IMR-90 (cell line): ENCODE results near the gene NR1I3. TPM values are rescaled to one million over a fixed set of nuclear protein-coding genes. Genes with fewer than 3 reads are reported as not detected.

Experiments
- ATAC-seq: fragments of 200-7000 bp; cut with Tn5 transposase; 2 replicates; pipeline ENCODE4 v1.9.1; 2020; ENCODE audit warnings: low read depth, mild to moderate bottlenecking, moderate library complexity
- BruUV-seq: library from RNA; stranded (reverse); fragments of 400-500 nt; replicated peaks from 2 replicates; lab custom pipeline; 2021; lab: Mats Ljungman, UMichigan
- CTCF ChIA-PET: fragments of 300-600 bp; formaldehyde crosslinking; extraction: SDS; loops from one replicate; lab custom pipeline; 2021; ENCODE audit warnings: antibody characterized with exemption; lab: Yijun Ruan, JAX
- POLR2A ChIA-PET: fragments of 300-600 bp; sonication (Branson Sonifier 250); formaldehyde crosslinking; loops from one replicate; lab custom pipeline; 2022; ENCODE audit warnings: antibody characterized with exemption; ENCODE audit not compliant: unreplicated experiment; lab: Charles Lee
- DNase-seq: peaks from one replicate; pipeline ENCODE4 v3.0.0; 2013
- H2AFZ ChIP-seq: replicated peaks from 2 replicates; pipeline ENCODE3; 2013; ENCODE audit warnings: low read length, mild to moderate bottlenecking; ENCODE audit not compliant: poor library complexity
- H2AK5ac ChIP-seq: 2 replicates; pipeline ENCODE4 v1.6.1; 2013; ENCODE audit warnings: low read depth, low read length, inconsistent platforms
- H2AK9ac ChIP-seq: replicated peaks from 2 replicates; pipeline ENCODE3; 2013; ENCODE audit warnings: mild to moderate bottlenecking, low read depth, low read length, moderate library complexity; ENCODE audit not compliant: poor library complexity
- H2BK120ac ChIP-seq: 2 replicates; pipeline ENCODE4 v1.6.1; 2013; ENCODE audit warnings: low read depth, low read length, inconsistent platforms
- H2BK15ac ChIP-seq: 3 replicates; pipeline ENCODE4 v1.6.1; 2013; ENCODE audit warnings: low read depth, low read length, inconsistent platforms
- H2BK20ac ChIP-seq: 2 replicates; pipeline ENCODE4 v1.6.1; 2013; ENCODE audit warnings: low read depth, mild to moderate bottlenecking, inconsistent platforms, low read length, moderate library complexity
- H2BK5ac ChIP-seq: 2 replicates; pipeline ENCODE4 v1.6.1; 2013; ENCODE audit warnings: mild to moderate bottlenecking, low read depth, low read length, inconsistent platforms; ENCODE audit not compliant: poor library complexity, severe bottlenecking
- H3K14ac ChIP-seq: replicated peaks from 2 replicates; pipeline ENCODE4 v1.6.1; 2013; ENCODE audit warnings: low read depth, low read length, inconsistent platforms
- H3K18ac ChIP-seq: 2 replicates; pipeline ENCODE4 v1.6.1; 2013; ENCODE audit warnings: low read depth, low read length, control low read depth
- H3K23ac ChIP-seq: 2 replicates; pipeline ENCODE4 v1.6.1; 2013; ENCODE audit warnings: low read depth, low read length, inconsistent platforms
- H3K27ac ChIP-seq: 2 replicates; pipeline ENCODE4 v1.5.1; 2013; ENCODE audit warnings: mild to moderate bottlenecking, control low read depth, low read length; ENCODE audit not compliant: insufficient read depth
- H3K27me3 ChIP-seq: 2 replicates; pipeline ENCODE4 v1.6.1; 2013; ENCODE audit warnings: low read length; ENCODE audit not compliant: control insufficient read depth, insufficient read depth
- H3K36me3 ChIP-seq: 2 replicates; pipeline ENCODE4 v1.6.1; 2013; ENCODE audit warnings: low read length, mixed read lengths; ENCODE audit not compliant: control insufficient read depth, insufficient read depth
- H3K4ac ChIP-seq: 2 replicates; pipeline ENCODE4 v1.6.1; 2013; ENCODE audit warnings: low read depth, low read length, inconsistent platforms
- H3K4me1 ChIP-seq: 2 replicates; pipeline ENCODE4 v1.6.1; 2013; ENCODE audit warnings: low read length, mixed read lengths; ENCODE audit not compliant: control insufficient read depth, insufficient read depth
- H3K4me2 ChIP-seq: 2 replicates; pipeline ENCODE4 v1.6.1; 2013; ENCODE audit warnings: low read depth, mild to moderate bottlenecking, control low read depth, low read length, moderate library complexity
- H3K4me3 ChIP-seq: 2 replicates; pipeline ENCODE4 v1.5.1; 2013; ENCODE audit warnings: low read depth, mild to moderate bottlenecking, control low read depth, low read length, moderate library complexity; ENCODE audit not compliant: insufficient read depth
- H3K56ac ChIP-seq: 2 replicates; pipeline ENCODE4 v1.6.1; 2013; ENCODE audit warnings: low read length, inconsistent platforms; ENCODE audit not compliant: insufficient read depth; ENCODE audit errors: extremely low read depth
- H3K79me1 ChIP-seq, 2 experiments: 2 replicates each; pipeline ENCODE4 v1.6.1; 2013; ENCODE audit warnings: low read length in 2 of 2, inconsistent platforms in 1 of 2, low read depth in 1 of 2
- H3K9ac ChIP-seq: 2 replicates; pipeline ENCODE4 v1.6.1; 2013; ENCODE audit warnings: low read depth, low read length, control low read depth
- H3K9me1 ChIP-seq: 2 replicates; pipeline ENCODE4 v1.6.1; 2013; ENCODE audit warnings: low read length, inconsistent platforms; ENCODE audit not compliant: insufficient read depth
- H3K9me3 ChIP-seq: 2 replicates; pipeline ENCODE4 v1.6.1; 2013; ENCODE audit warnings: low read length; ENCODE audit not compliant: control insufficient read depth, insufficient read depth
- H4K20me1 ChIP-seq: 2 replicates; pipeline ENCODE4 v1.6.1; 2013; ENCODE audit warnings: low read length, inconsistent platforms; ENCODE audit not compliant: insufficient read depth
- H4K5ac ChIP-seq: 2 replicates; pipeline ENCODE4 v1.6.1; 2013; ENCODE audit warnings: mild to moderate bottlenecking, low read depth, low read length, control low read depth
- H4K8ac ChIP-seq, 2 experiments: 2 replicates each; pipeline ENCODE4 v1.6.1; 2013; ENCODE audit warnings: low read depth in 2 of 2, low read length in 2 of 2, control low read depth in 1 of 2, inconsistent platforms in 1 of 2
- H4K91ac ChIP-seq: 2 replicates; pipeline ENCODE4 v1.6.1; 2013; ENCODE audit warnings: low read depth, low read length, inconsistent platforms; ENCODE audit not compliant: insufficient read depth
- CEBPB ChIP-seq: IDR thresholded peaks from 2 replicates; pipeline ENCODE4 v1.6.1; 2012; ENCODE audit warnings: low read depth, low read length, improper control_type of control experiment
- POLR2A ChIP-seq: IDR thresholded peaks from 2 replicates; pipeline ENCODE4 v1.6.1; 2012; ENCODE audit warnings: mild to moderate bottlenecking, low read depth, low read length
- USF2 ChIP-seq: fragments of 150-350 bp; IDR thresholded peaks from 2 replicates; pipeline ENCODE4 v1.6.1; 2017; ENCODE audit warnings: mild to moderate bottlenecking, antibody characterized with exemption, low read length, low read depth
- WGBS, 2 experiments: methylation state at CpG; one replicate each; pipeline versions ENCODE4 v1.1.5 to v1.1.7; 2013; ENCODE audit warnings: missing lambda C conversion rate in 2 of 2; ENCODE audit not compliant: insufficient read length in 1 of 2; ENCODE audit errors: extremely low coverage in 2 of 2; 5-methylcytosine and 5-hydroxymethylcytosine counted together
- dilution Hi-C: fragments of 300-500 bp; cut with HindIII; formaldehyde crosslinking; loops from one replicate; pipeline ENCODE4 v1.14.3; 2018; ENCODE audit warnings: low sequenced_read_pairs; ENCODE audit not compliant: unreplicated experiment
- in situ Hi-C: fragments of 300-500 bp; cut with MboI; formaldehyde crosslinking; loops from 3 replicates; pipeline ENCODE4 v1.14.3; 2019; ENCODE audit warnings: low sequenced_read_pairs, inconsistent platforms, mixed read lengths
- intact Hi-C: fragments of 100-400 bp; cut with micrococcal nuclease; formaldehyde crosslinking; loops from 2 replicates; pipeline ENCODE4 v1.10.0; 2022
- polyA plus RNA-seq, 3 experiments: library from polyadenylated mRNA; depleted of rRNA; stranded (reverse); fragments of >200 nt; gene quantifications; 2 replicates each; pipeline ENCODE4 v1.2.3, GENCODE V29; 2012; ENCODE audit warnings: low replicate concordance in 1 of 3
- total RNA-seq: library from RNA; depleted of rRNA; stranded (reverse); fragments of >200 nt; gene quantifications from 2 replicates; pipeline ENCODE4 v1.2.3, GENCODE V29; 2012

The NR1I3 gene
- total and polyA plus RNA-seq, 2 of the 4 experiments (the other 2 are of a cell fraction) = not detected

GRCh38 chr1:161216945-161217712 is 20.9 kb downstream of the NR1I3 start:
- H3K9ac ChIP-seq = peak overlapping the region; percentile 18; the same call in 1 of the 2 replicates
- H2AK5ac ChIP-seq = no peak overlapping the region
- DNase-seq = peak; percentile 86
- H2BK5ac ChIP-seq = peak overlapping the region; percentile 59
- peak overlapping the region; percentile 4; the same call in 1 of the 2 replicates for H3K4me2 ChIP-seq
- H3K9me1 ChIP-seq = peaks cover 14% of the 10 kb centered on the region
- no peaks in the 10 kb centered on the region for H3K9me3 ChIP-seq
- CTCF ChIA-PET = interaction anchor here (0.9 to 1.8 kb wide), 6 partner anchors 8 to 165 kb away, joined by 3 to 9 read pairs (median 4); partner anchors contain the start of genes PPOX and TOMM40L
- peak overlapping the region; percentile 80; the same call in 1 of the 2 replicates for H2BK20ac ChIP-seq
- H3K27me3 ChIP-seq = no peaks in the 10 kb centered on the region
- H4K5ac ChIP-seq = no peak overlapping the region
- H3K4me3 ChIP-seq = no peak overlapping the region
- ATAC-seq = peak; percentile 86
- peak overlapping the region; percentile 63; the same call in 1 of the 2 replicates for H2BK120ac ChIP-seq
- peak overlapping the region; percentile 64 for H3K23ac ChIP-seq
- peak overlapping the region; percentile 37 for H4K91ac ChIP-seq
- H2AK9ac ChIP-seq = peak overlapping the region; percentile 83
- peaks cover 0 to 2% of the 10 kb centered on the region in 2 experiments; a peak in 1 of 4 replicates for H3K79me1 ChIP-seq
- POLR2A ChIA-PET = interaction anchor here (0.6 to 0.7 kb wide), 2 partner anchors 8 kb away, joined by 3 to 8 read pairs; partner anchors contain the start of gene TOMM40L
- H3K4me1 ChIP-seq = peaks cover 11% of the 10 kb centered on the region
- peak overlapping the region; percentile 64 for H3K27ac ChIP-seq
- H3K14ac ChIP-seq = peak overlapping the region; percentile 71
- peak overlapping the region; percentile 65 for H3K4ac ChIP-seq
- peak overlapping the region; percentile 17; the same call in 1 of the 2 replicates for H3K18ac ChIP-seq
- TF ChIP-seq POLR2A (no peak), USF2 (peak; percentile 75), CEBPB (peak; percentile 80)
- 0 out of 2 replicates have a peak overlapping the region, but pooled peaks have one; percentile 14 for H3K56ac ChIP-seq
- peaks cover 24% of the 10 kb centered on the region for H3K36me3 ChIP-seq
- H2BK15ac ChIP-seq = 0 out of 3 replicates have a peak overlapping the region, but pooled peaks have one; percentile 51
- H4K8ac ChIP-seq = peak overlapping the region; percentile 61 to 68
- in situ Hi-C loops = loop anchor here (10.0 kb wide), 1 partner anchor 528 kb away; the partner anchor contains the start of gene DUSP12
- H2AFZ ChIP-seq = peak overlapping the region; percentile 86
- intact Hi-C loops = no loop called here
- no peaks in the 10 kb centered on the region for H4K20me1 ChIP-seq
- no TSS peak for BruUV-seq
- dilution Hi-C loops = no loop called here
- whole genome bisulfite sequencing, 2 experiments = 62% methylated on average over 3 of the region's 7 CpGs; no CpG with 5 or more reads in 1 of the 2 experiments
